ENCODE measurements around the gene CATSPERD.
A peak's percentile ranks its signal among the peaks of the same experiment; 100 is the strongest.

Gene CATSPERD

DNA sequence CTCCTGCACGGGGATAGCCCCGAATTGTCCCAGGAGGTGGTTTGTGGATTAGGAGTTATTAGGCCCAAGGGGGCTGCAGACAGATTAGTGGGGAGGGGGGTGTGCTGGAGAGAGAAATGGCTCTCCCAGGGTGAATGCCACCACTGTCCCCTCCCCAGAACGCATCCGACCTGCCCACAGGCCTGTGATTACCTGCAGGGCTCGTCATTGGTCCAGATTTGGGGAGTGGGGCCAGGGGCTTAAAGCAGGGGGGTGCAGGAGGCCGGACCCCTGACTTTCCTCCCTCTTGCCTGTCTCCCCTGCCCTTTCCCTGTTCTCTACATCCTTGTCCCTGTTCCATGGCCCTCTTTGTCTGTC, 85.7 kb downstream of the CATSPERD start:
- peaks cover 7% of the 10 kb centered on the region for H3K27me3 ChIP-seq (ENCODE audit: low read depth, low read length)
- H3K27ac ChIP-seq (ENCODE audit: low read length) = no peak overlapping the region
- peaks cover 0 to 12% of the 10 kb centered on the region in 2 donors for H3K4me1 ChIP-seq (ENCODE audit: control insufficient read depth in 1 of 2, insufficient read depth in 2 of 2, low read length in 2 of 2)
- H3K36me3 ChIP-seq (ENCODE audit: control insufficient read depth in 1 of 2, insufficient read depth in 2 of 2, low read length in 2 of 2) = no peaks in the 10 kb centered on the region
- no peaks in the 10 kb centered on the region for H3K9me3 ChIP-seq (ENCODE audit: control insufficient read depth in 1 of 2, low read length in 2 of 2)
- peak overlapping the region in 1 of 2 donors; percentile 55 for H3K4me3 ChIP-seq (ENCODE audit: low read depth in 1 of 2, low read length in 2 of 2)

- H3K27ac ChIP-seq (ENCODE audit: low read length) = no peak overlapping the region
- H3K9me3 ChIP-seq (ENCODE audit: control insufficient read depth in 1 of 2, low read length in 2 of 2) = no peaks in the 10 kb centered on the region
- peaks cover 0 to 12% of the 10 kb centered on the region in 2 donors for H3K4me1 ChIP-seq (ENCODE audit: control insufficient read depth in 1 of 2, insufficient read depth in 2 of 2, low read length in 2 of 2)
- H3K4me3 ChIP-seq (ENCODE audit: low read depth in 1 of 2, low read length in 2 of 2) = no peak overlapping the region
- H3K36me3 ChIP-seq (ENCODE audit: control insufficient read depth in 1 of 2, insufficient read depth in 2 of 2, low read length in 2 of 2) = no peaks in the 10 kb centered on the region
- peaks cover 2% of the 10 kb centered on the region for H3K27me3 ChIP-seq (ENCODE audit: low read depth, low read length)
These were observed 86.5 kb downstream of the CATSPERD start for GRCh38 chr19:5806905-5807304.

DNA sequence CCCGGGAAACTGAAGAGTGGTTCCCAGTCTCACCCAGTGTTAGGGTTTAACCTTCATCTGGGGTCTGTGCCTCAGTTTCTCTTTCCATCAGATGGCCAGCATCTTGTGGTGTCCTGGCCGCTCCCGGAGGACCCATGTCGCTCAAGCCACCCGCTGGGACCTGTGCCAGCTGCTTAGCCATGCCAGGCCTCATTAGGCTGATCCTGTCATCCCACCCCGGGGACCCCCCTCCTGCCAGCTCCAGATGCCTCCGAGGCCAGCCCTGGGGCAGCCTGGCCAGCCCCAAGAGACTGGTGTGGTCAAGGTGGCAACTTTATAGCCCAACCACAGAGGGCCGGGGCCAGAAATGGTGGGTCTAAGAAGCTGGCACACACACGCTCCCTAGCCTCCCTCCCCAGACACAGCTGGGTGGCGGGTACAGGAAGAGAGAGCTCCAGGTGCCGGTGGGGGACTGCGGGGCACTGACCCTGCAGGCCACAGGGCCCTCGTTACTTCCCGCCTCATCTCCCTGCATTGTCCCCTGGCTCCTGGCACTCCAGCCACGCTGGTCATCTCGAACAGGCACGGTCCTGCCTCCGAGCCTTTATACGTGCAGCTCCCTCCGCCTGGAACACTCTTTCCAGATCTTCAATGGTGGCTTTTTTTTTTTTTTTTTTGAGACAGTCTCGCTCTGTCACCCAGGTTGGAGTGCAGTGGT, 87.8 kb downstream of the CATSPERD start:
- Histone ChIP-seq H3K9me3 (ENCODE audit: control insufficient read depth in 1 of 2, low read length in 2 of 2) (no peaks in the 10 kb centered on the region), H3K4me3 (ENCODE audit: low read depth in 1 of 2, low read length in 2 of 2) (no peak overlapping the region), H3K27me3 (ENCODE audit: low read depth, low read length) (no peaks in the 10 kb centered on the region), H3K27ac (ENCODE audit: low read length) (no peak overlapping the region), H3K36me3 (ENCODE audit: control insufficient read depth in 1 of 2, insufficient read depth in 2 of 2, low read length in 2 of 2) (no peaks in the 10 kb centered on the region), H3K4me1 (ENCODE audit: control insufficient read depth in 1 of 2, insufficient read depth in 2 of 2, low read length in 2 of 2) (peaks cover 0 to 12% of the 10 kb centered on the region in 2 donors)

DNA sequence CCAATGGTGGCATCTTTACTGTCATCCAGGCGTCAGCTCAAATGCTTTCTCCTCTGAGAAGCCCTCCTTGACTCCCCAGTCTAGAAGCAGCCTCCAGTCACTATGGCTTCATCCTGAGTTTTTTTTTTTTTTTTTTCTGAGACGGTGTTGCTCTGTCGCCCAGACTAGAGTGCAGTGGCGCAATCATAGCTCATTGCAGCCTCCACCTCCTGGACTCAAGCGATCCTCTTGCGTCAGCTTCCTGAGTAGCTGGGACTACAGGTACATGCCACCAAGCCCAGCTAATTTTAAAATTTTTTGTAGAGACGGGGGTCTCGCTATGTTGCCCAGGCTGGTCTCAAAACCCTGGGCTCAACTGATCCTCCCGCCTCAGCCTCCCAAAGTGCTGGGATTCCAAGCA, 88.6 kb downstream of the CATSPERD start:
- H3K27ac ChIP-seq (ENCODE audit: low read length) = no peak overlapping the region

DNA sequence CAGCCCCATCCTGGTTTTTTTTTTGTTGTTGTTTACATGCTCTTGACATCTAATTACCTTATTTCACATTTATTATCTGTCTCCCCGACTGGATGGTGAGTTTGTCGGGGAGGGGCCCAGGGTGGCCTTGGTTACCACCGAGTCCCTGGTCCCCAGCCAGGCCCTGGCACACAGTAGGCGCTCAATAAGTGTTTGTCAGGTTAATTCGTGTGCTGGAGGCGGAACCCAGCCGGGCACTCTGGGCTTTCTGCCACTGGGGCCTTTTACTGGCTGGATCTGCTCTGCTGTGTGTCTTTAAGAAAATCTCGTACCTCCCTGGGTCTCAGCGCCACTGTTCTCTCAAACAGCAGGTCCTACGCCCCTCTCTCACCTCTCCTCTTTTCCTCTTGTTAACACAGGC, 89.0 kb downstream of the CATSPERD start:
- peaks cover 0 to 6% of the 10 kb centered on the region in 2 donors for H3K4me1 ChIP-seq (ENCODE audit: control insufficient read depth in 1 of 2, insufficient read depth in 2 of 2, low read length in 2 of 2)
- no peak overlapping the region for H3K27ac ChIP-seq (ENCODE audit: low read length)
- H3K36me3 ChIP-seq (ENCODE audit: control insufficient read depth in 1 of 2, insufficient read depth in 2 of 2, low read length in 2 of 2) = no peaks in the 10 kb centered on the region
- H3K4me3 ChIP-seq (ENCODE audit: low read depth in 1 of 2, low read length in 2 of 2) = no peak overlapping the region
- no peaks in the 10 kb centered on the region for H3K9me3 ChIP-seq (ENCODE audit: control insufficient read depth in 1 of 2, low read length in 2 of 2)
- H3K27me3 ChIP-seq (ENCODE audit: low read depth, low read length) = no peaks in the 10 kb centered on the region

More for the DNA sequence above, 88.6 kb downstream of the CATSPERD start:
- Histone ChIP-seq H3K27me3 (ENCODE audit: low read depth, low read length) (no peaks in the 10 kb centered on the region), H3K36me3 (ENCODE audit: control insufficient read depth in 1 of 2, insufficient read depth in 2 of 2, low read length in 2 of 2) (no peaks in the 10 kb centered on the region), H3K4me3 (ENCODE audit: low read depth in 1 of 2, low read length in 2 of 2) (no peak overlapping the region), H3K4me1 (ENCODE audit: control insufficient read depth in 1 of 2, insufficient read depth in 2 of 2, low read length in 2 of 2) (peaks cover 0 to 6% of the 10 kb centered on the region in 2 donors), H3K9me3 (ENCODE audit: control insufficient read depth in 1 of 2, low read length in 2 of 2) (no peaks in the 10 kb centered on the region)

- Histone ChIP-seq H3K4me1 (ENCODE audit: control insufficient read depth in 1 of 2, insufficient read depth in 2 of 2, low read length in 2 of 2) (peaks cover 0 to 3% of the 10 kb centered on the region in 2 donors), H3K4me3 (ENCODE audit: low read depth in 1 of 2, low read length in 2 of 2) (no peak overlapping the region), H3K36me3 (ENCODE audit: control insufficient read depth in 1 of 2, insufficient read depth in 2 of 2, low read length in 2 of 2) (no peaks in the 10 kb centered on the region)
These were observed 90.7 kb downstream of the CATSPERD start for GRCh38 chr19:5811117-5811516.

GRCh38 chr19:5814123-5814851, 93.8 kb downstream of the CATSPERD start:
- Histone ChIP-seq H3K4me3 (ENCODE audit: low read depth in 1 of 2, low read length in 2 of 2) (no peak overlapping the region), H3K27ac (ENCODE audit: low read length) (no peak overlapping the region), H3K36me3 (ENCODE audit: control insufficient read depth in 1 of 2, insufficient read depth in 2 of 2, low read length in 2 of 2) (no peaks in the 10 kb centered on the region), H3K9me3 (ENCODE audit: control insufficient read depth in 1 of 2, low read length in 2 of 2) (no peaks in the 10 kb centered on the region), H3K4me1 (ENCODE audit: control insufficient read depth in 1 of 2, insufficient read depth in 2 of 2, low read length in 2 of 2) (no peaks in the 10 kb centered on the region), H3K27me3 (ENCODE audit: low read depth, low read length) (no peaks in the 10 kb centered on the region)

More at GRCh38 chr19:5811117-5811516, 90.7 kb downstream of the CATSPERD start:
- Histone ChIP-seq H3K27me3 (ENCODE audit: low read depth, low read length) (no peaks in the 10 kb centered on the region), H3K27ac (ENCODE audit: low read length) (no peak overlapping the region), H3K9me3 (ENCODE audit: control insufficient read depth in 1 of 2, low read length in 2 of 2) (no peaks in the 10 kb centered on the region)

GRCh38 chr19:5814852-5815246, 94.4 kb downstream of the CATSPERD start:
- no peaks in the 10 kb centered on the region for H3K9me3 ChIP-seq (ENCODE audit: control insufficient read depth in 1 of 2, low read length in 2 of 2)
- H3K36me3 ChIP-seq (ENCODE audit: control insufficient read depth in 1 of 2, insufficient read depth in 2 of 2, low read length in 2 of 2) = no peaks in the 10 kb centered on the region
- H3K27ac ChIP-seq (ENCODE audit: low read length) = no peak overlapping the region
- no peaks in the 10 kb centered on the region for H3K27me3 ChIP-seq (ENCODE audit: low read depth, low read length)
- H3K4me3 ChIP-seq (ENCODE audit: low read depth in 1 of 2, low read length in 2 of 2) = no peak overlapping the region
- H3K4me1 ChIP-seq (ENCODE audit: control insufficient read depth in 1 of 2, insufficient read depth in 2 of 2, low read length in 2 of 2) = no peaks in the 10 kb centered on the region

GRCh38 chr19:5817218-5817617, 96.8 kb downstream of the CATSPERD start:
- Histone ChIP-seq H3K9me3 (ENCODE audit: control insufficient read depth in 1 of 2, low read length in 2 of 2) (no peaks in the 10 kb centered on the region), H3K27me3 (ENCODE audit: low read depth, low read length) (no peaks in the 10 kb centered on the region), H3K4me3 (ENCODE audit: low read depth in 1 of 2, low read length in 2 of 2) (no peak overlapping the region), H3K4me1 (ENCODE audit: control insufficient read depth in 1 of 2, insufficient read depth in 2 of 2, low read length in 2 of 2) (peaks cover 0 to 8% of the 10 kb centered on the region in 2 donors), H3K36me3 (ENCODE audit: control insufficient read depth in 1 of 2, insufficient read depth in 2 of 2, low read length in 2 of 2) (no peaks in the 10 kb centered on the region), H3K27ac (ENCODE audit: low read length) (no peak overlapping the region)

GRCh38 chr19:5818594-5818993, 98.2 kb downstream of the CATSPERD start:
- H3K4me3 ChIP-seq (ENCODE audit: low read depth in 1 of 2, low read length in 2 of 2) = no peak overlapping the region

DNA sequence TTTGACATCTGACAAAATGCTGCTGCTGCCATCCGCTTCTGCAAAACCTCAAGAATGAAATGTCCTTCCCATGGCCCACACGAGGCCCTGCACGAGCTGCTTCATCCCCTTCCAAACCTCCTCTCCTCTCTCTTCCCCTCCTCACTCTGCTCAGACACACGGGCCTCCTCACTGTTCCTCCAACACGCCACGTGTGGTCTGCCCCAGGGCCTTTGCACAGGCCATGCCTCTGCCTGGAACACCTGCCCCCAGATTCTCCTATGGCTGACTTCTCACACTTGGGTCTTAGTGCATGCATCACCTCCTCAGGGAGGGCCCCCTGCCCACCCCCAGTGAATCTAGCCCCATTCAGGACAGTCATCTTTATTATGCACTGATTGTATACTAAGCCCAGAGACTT, 100.3 kb downstream of the CATSPERD start:
- no peak overlapping the region for H3K27ac ChIP-seq (ENCODE audit: low read length)
- no peaks in the 10 kb centered on the region for H3K36me3 ChIP-seq (ENCODE audit: control insufficient read depth in 1 of 2, insufficient read depth in 2 of 2, low read length in 2 of 2)
- no peak overlapping the region for H3K4me3 ChIP-seq (ENCODE audit: low read depth in 1 of 2, low read length in 2 of 2)
- no peaks in the 10 kb centered on the region for H3K9me3 ChIP-seq (ENCODE audit: control insufficient read depth in 1 of 2, low read length in 2 of 2)
- H3K27me3 ChIP-seq (ENCODE audit: low read depth, low read length) = no peaks in the 10 kb centered on the region
- H3K4me1 ChIP-seq (ENCODE audit: control insufficient read depth in 1 of 2, insufficient read depth in 2 of 2, low read length in 2 of 2) = peaks cover 0 to 12% of the 10 kb centered on the region in 2 donors

More at GRCh38 chr19:5818594-5818993, 98.2 kb downstream of the CATSPERD start:
- H3K9me3 ChIP-seq (ENCODE audit: control insufficient read depth in 1 of 2, low read length in 2 of 2) = no peaks in the 10 kb centered on the region
- H3K27me3 ChIP-seq (ENCODE audit: low read depth, low read length) = no peaks in the 10 kb centered on the region
- peaks cover 0 to 12% of the 10 kb centered on the region in 2 donors for H3K4me1 ChIP-seq (ENCODE audit: control insufficient read depth in 1 of 2, insufficient read depth in 2 of 2, low read length in 2 of 2)
- no peak overlapping the region for H3K27ac ChIP-seq (ENCODE audit: low read length)
- no peaks in the 10 kb centered on the region for H3K36me3 ChIP-seq (ENCODE audit: control insufficient read depth in 1 of 2, insufficient read depth in 2 of 2, low read length in 2 of 2)
